Stimulated activated CD4-positive, alpha-beta T cell treated with anti-CD3 and anti-CD28 coated beads, Interleukin-2, amount 100 ng/mL, for 4 hours (primary cell): Measurements from ENCODE around the gene PYY.
A peak's percentile ranks its signal among the peaks of the same experiment; 100 is the strongest.
"Not testable (repeated sequence)": the region's sequence is repeated elsewhere in the genome, so short reads cannot be mapped to it uniquely, and the experiment has no call there.

Source experiments
- DNase-seq: peaks from one replicate; pipeline ENCODE4 v3.0.0-alpha.2; 2020; ENCODE audit warnings: low read depth

The PYY gene

GRCh38 chr17:43945074-43945829, 8.5 kb downstream of the PYY start:
- no peak for DNase-seq

GRCh38 chr17:43942051-43942685, 11.6 kb downstream of the PYY start, which contains the start of gene PPY:
Gene PPY, minus strand, starts transcription at chr17:43942476. Its CDS starts 822 bp downstream, at chr17:43941654.
- DNase-seq, result no peak

GRCh38 chr17:43940630-43941029, 13.1 kb downstream of the PYY start:
- no peak for DNase-seq

- DNase-seq, result no peak
Observed at GRCh38 chr17:43939886-43940285, 13.9 kb downstream of the PYY start.

- not testable (repeated sequence) for DNase-seq
Observed at GRCh38 chr17:43939452-43939851, 14.3 kb downstream of the PYY start.

GRCh38 chr17:43938838-43939182, 14.9 kb downstream of the PYY start:
- DNase-seq, result no peak

GRCh38 chr17:43936434-43936833, 17.3 kb downstream of the PYY start:
- no peak for DNase-seq

- DNase-seq, result no peak
Observed at GRCh38 chr17:43935926-43936261, 17.8 kb downstream of the PYY start.

GRCh38 chr17:43935204-43935925, 18.4 kb downstream of the PYY start:
- DNase-seq, result no peak

- DNase-seq, result no peak
Observed at GRCh38 chr17:43932923-43933322, 20.8 kb downstream of the PYY start.

- no peak for DNase-seq
Observed at GRCh38 chr17:43932357-43932756, 21.4 kb downstream of the PYY start.

GRCh38 chr17:43931062-43931571, 22.6 kb downstream of the PYY start:
- DNase-seq, result no peak

- DNase-seq, result no peak
Observed at GRCh38 chr17:43928609-43929008, 25.1 kb downstream of the PYY start.

GRCh38 chr17:43927929-43928328, 25.8 kb downstream of the PYY start:
- DNase-seq, result not testable (repeated sequence)

- DNase-seq, result no peak
Observed at GRCh38 chr17:43927060-43927864, 26.5 kb downstream of the PYY start.

- no peak for DNase-seq
Observed at GRCh38 chr17:43924558-43924957, 29.2 kb downstream of the PYY start.

- no peak for DNase-seq
Observed at GRCh38 chr17:43920500-43921095, 33.1 kb downstream of the PYY start.

GRCh38 chr17:43918026-43918389, 35.7 kb downstream of the PYY start:
- DNase-seq, result no peak

- peak; percentile 49 for DNase-seq
Observed at GRCh38 chr17:43917348-43918025, 36.3 kb downstream of the PYY start.

- no peak for DNase-seq
Observed at GRCh38 chr17:43917016-43917347, 36.8 kb downstream of the PYY start.

- DNase-seq, result no peak
Observed at GRCh38 chr17:43916385-43916784, 37.4 kb downstream of the PYY start.
